Mucosa of rectum (tissue), 2 donors: Measurements from ENCODE around the gene NT5C3B.
"Not testable (repeated sequence)": the region's sequence is repeated elsewhere in the genome, so short reads cannot be mapped to it uniquely, and the experiment has no call there.

Experiments
- H3K27ac ChIP-seq, 2 donors: one replicate each; pipeline ENCODE4 v1.7.0; 2013; ENCODE audit warnings: inconsistent platforms in 2 of 2, low read depth in 2 of 2, low read length in 2 of 2
- H3K27me3 ChIP-seq, 2 donors: one replicate each; pipeline ENCODE4 v1.7.0; 2013; ENCODE audit warnings: low read length in 2 of 2; ENCODE audit not compliant: control insufficient read depth in 2 of 2, insufficient read depth in 2 of 2
- H3K36me3 ChIP-seq, 2 donors: one replicate each; pipeline ENCODE4 v1.7.0; 2013; ENCODE audit warnings: low read length in 2 of 2; ENCODE audit not compliant: control insufficient read depth in 2 of 2, insufficient read depth in 2 of 2
- H3K4me1 ChIP-seq, 2 donors: one replicate each; pipeline ENCODE4 v1.7.0; 2013; ENCODE audit warnings: low read length in 2 of 2, mild to moderate bottlenecking in 1 of 2; ENCODE audit not compliant: control insufficient read depth in 2 of 2, insufficient read depth in 2 of 2
- H3K4me3 ChIP-seq, 2 donors: one replicate each; pipeline ENCODE4 v1.7.0; 2013; ENCODE audit warnings: low read length in 2 of 2
- H3K9ac ChIP-seq, 2 donors: one replicate each; pipeline ENCODE4 v1.7.0; 2013; ENCODE audit warnings: low read length in 2 of 2, low read depth in 1 of 2, mild to moderate bottlenecking in 1 of 2
- H3K9me3 ChIP-seq, 2 donors: one replicate each; pipeline ENCODE4 v1.7.0; 2013; ENCODE audit warnings: low read length in 2 of 2; ENCODE audit not compliant: control insufficient read depth in 2 of 2
- donor health status: healthy.
- donor health status: Normal muscosa, but diverticular disease.

NT5C3B gene

GRCh38 chr17:41844971-41845370 lies 8.9 kb upstream of the NT5C3B start:
- Histone ChIP-seq H3K4me3 (no peak overlapping the region), H3K36me3 (no peaks in the 10 kb centered on the region), H3K9ac (no peak overlapping the region), H3K4me1 (no peaks in the 10 kb centered on the region), H3K9me3 (no peaks in the 10 kb centered on the region), H3K27me3 (no peaks in the 10 kb centered on the region), H3K27ac (no peak overlapping the region)

- H3K9me3 ChIP-seq, H3K4me3 ChIP-seq, H3K27me3 ChIP-seq, H3K9ac ChIP-seq, H3K36me3 ChIP-seq, H3K27ac ChIP-seq, H3K4me1 ChIP-seq: not testable (repeated sequence)
Observed at GRCh38 chr17:41840781-41841180, 4.7 kb upstream of the NT5C3B start.

- H3K36me3 ChIP-seq, H3K27me3 ChIP-seq, H3K9ac ChIP-seq, H3K4me3 ChIP-seq, H3K4me1 ChIP-seq, H3K27ac ChIP-seq, H3K9me3 ChIP-seq: not testable (repeated sequence)
Observed at GRCh38 chr17:41839448-41839847, 3.4 kb upstream of the NT5C3B start.

GRCh38 chr17:41837761-41838538 lies 1.9 kb upstream of the NT5C3B start, which contains the start of gene KLHL10:
TSS of gene KLHL10 (plus strand) at chr17:41837825. CDS start at chr17:41837933, 108 bp downstream.
- Histone ChIP-seq H3K9me3 (no peaks in the 10 kb centered on the region), H3K27ac (no peak within 1 kb of the TSS), H3K27me3 (no peaks in the 10 kb centered on the region), H3K36me3 (no peaks in the 10 kb centered on the region), H3K9ac (peak within 1 kb of the TSS; percentile 34 to 68), H3K4me3 (peak within 1 kb of the TSS; percentile 65 to 79), H3K4me1 (peaks cover 3 to 7% of the 10 kb centered on the region in 2 donors)

GRCh38 chr17:41836550-41837196 lies 641 bp upstream of the NT5C3B start:
- Histone ChIP-seq H3K9me3 (no peaks in the 10 kb centered on the region), H3K36me3 (no peaks in the 10 kb centered on the region), H3K9ac (peak overlapping the region; percentile 34 to 68), H3K27me3 (no peaks in the 10 kb centered on the region), H3K27ac (no peak overlapping the region), H3K4me3 (peak overlapping the region; percentile 65 to 79), H3K4me1 (peaks cover 3 to 7% of the 10 kb centered on the region in 2 donors)

GRCh38 chr17:41835214-41835799 lies 725 bp downstream of the NT5C3B start:
- Histone ChIP-seq H3K4me1 (peaks cover 3 to 7% of the 10 kb centered on the region in 2 donors), H3K27me3 (no peaks in the 10 kb centered on the region), H3K27ac (peak overlapping the region in 1 of 2 donors; percentile 23)

GRCh38 chr17:41829961-41830360 lies 6.1 kb downstream of the NT5C3B start:
- not testable (repeated sequence) for H3K4me1 ChIP-seq, H3K27me3 ChIP-seq, H3K27ac ChIP-seq, H3K4me3 ChIP-seq, H3K9ac ChIP-seq, H3K9me3 ChIP-seq
- H3K36me3 ChIP-seq = peaks cover 0 to 17% of the 10 kb centered on the region in 2 donors

More at GRCh38 chr17:41835214-41835799, 725 bp downstream of the NT5C3B start:
- peak overlapping the region; percentile 62 to 79 for H3K4me3 ChIP-seq
- H3K9me3 ChIP-seq = no peaks in the 10 kb centered on the region
- peak overlapping the region; percentile 52 to 71 for H3K9ac ChIP-seq
- peaks cover 0 to 6% of the 10 kb centered on the region in 2 donors for H3K36me3 ChIP-seq

GRCh38 chr17:41825175-41825845 lies 10.7 kb downstream of the NT5C3B start:
- Histone ChIP-seq H3K9ac (no peak overlapping the region), H3K4me3 (no peak overlapping the region), H3K9me3 (no peaks in the 10 kb centered on the region), H3K27me3 (no peaks in the 10 kb centered on the region), H3K27ac (no peak overlapping the region), H3K4me1 (no peaks in the 10 kb centered on the region), H3K36me3 (peaks cover 0 to 14% of the 10 kb centered on the region in 2 donors)

- H3K4me3 ChIP-seq = no peak overlapping the region
- H3K9ac ChIP-seq = no peak overlapping the region
- no peaks in the 10 kb centered on the region for H3K4me1 ChIP-seq
- H3K9me3 ChIP-seq = no peaks in the 10 kb centered on the region
- H3K36me3 ChIP-seq = peaks cover 0 to 10% of the 10 kb centered on the region in 2 donors
- no peak overlapping the region for H3K27ac ChIP-seq
- no peaks in the 10 kb centered on the region for H3K27me3 ChIP-seq
Observed at GRCh38 chr17:41824086-41824485, 11.9 kb downstream of the NT5C3B start.

- no peak overlapping the region for H3K9ac ChIP-seq
- no peak overlapping the region for H3K27ac ChIP-seq
- H3K4me1 ChIP-seq = no peaks in the 10 kb centered on the region
- H3K27me3 ChIP-seq = no peaks in the 10 kb centered on the region
- H3K4me3 ChIP-seq = no peak overlapping the region
- no peaks in the 10 kb centered on the region for H3K9me3 ChIP-seq
- H3K36me3 ChIP-seq = peaks cover 0 to 10% of the 10 kb centered on the region in 2 donors
Observed at GRCh38 chr17:41823580-41823979, 12.5 kb downstream of the NT5C3B start.
